GM18505 (cell line): Measurements from ENCODE around the gene C10orf105.

Experiments used
- ATAC-seq: cut with Tn5 transposase; IDR thresholded peaks from one replicate; pipeline ENCODE4 v1.9.1; 2021; ENCODE audit not compliant: unreplicated experiment
- POLR2A ChIP-seq: IDR thresholded peaks from 4 replicates; pipeline ENCODE4 v1.6.1; 2011; ENCODE audit warnings: borderline replicate concordance; ENCODE audit not compliant: insufficient read depth, insufficient read length; ENCODE audit errors: extremely low read depth

C10orf105 gene

GRCh38 chr10:71725998-71726579, 6.5 kb upstream of the C10orf105 start:
- no peak for TF ChIP-seq POLR2A
- no peak for ATAC-seq

- ATAC-seq: no peak
- no peak for TF ChIP-seq POLR2A
Observed at GRCh38 chr10:71725249-71725648, 5.7 kb upstream of the C10orf105 start.

GRCh38 chr10:71724539-71724938, 5.0 kb upstream of the C10orf105 start:
- ATAC-seq: no peak
- no peak for TF ChIP-seq POLR2A

- no peak for ATAC-seq
- TF ChIP-seq POLR2A: no peak
Observed at GRCh38 chr10:71723311-71723710, 3.7 kb upstream of the C10orf105 start.

GRCh38 chr10:71722849-71723248, 3.3 kb upstream of the C10orf105 start:
- TF ChIP-seq POLR2A: no peak
- ATAC-seq: no peak

- TF ChIP-seq POLR2A: no peak
- ATAC-seq: no peak
Observed at GRCh38 chr10:71721313-71721712, 1.7 kb upstream of the C10orf105 start.

GRCh38 chr10:71720288-71720687, 710 bp upstream of the C10orf105 start:
- no peak for ATAC-seq
- TF ChIP-seq POLR2A: no peak

GRCh38 chr10:71719042-71719441, 536 bp downstream of the C10orf105 start:
- TF ChIP-seq POLR2A: no peak
- no peak for ATAC-seq

- no peak for ATAC-seq
- no peak for TF ChIP-seq POLR2A
Observed at GRCh38 chr10:71718165-71718698, 1.3 kb downstream of the C10orf105 start.

GRCh38 chr10:71717551-71717951, 2.0 kb downstream of the C10orf105 start:
- no peak for TF ChIP-seq POLR2A
- no peak for ATAC-seq

- ATAC-seq: no peak
- TF ChIP-seq POLR2A: no peak
Observed at GRCh38 chr10:71717056-71717455, 2.5 kb downstream of the C10orf105 start.

- no peak for TF ChIP-seq POLR2A
- no peak for ATAC-seq
Observed at GRCh38 chr10:71716426-71716825, 3.2 kb downstream of the C10orf105 start.

GRCh38 chr10:71715860-71716259, 3.7 kb downstream of the C10orf105 start:
- no peak for TF ChIP-seq POLR2A
- no peak for ATAC-seq

- ATAC-seq: no peak
- no peak for TF ChIP-seq POLR2A
Observed at GRCh38 chr10:71715026-71715425, 4.6 kb downstream of the C10orf105 start.

- no peak for ATAC-seq
- no peak for TF ChIP-seq POLR2A
Observed at GRCh38 chr10:71714592-71714991, 5.0 kb downstream of the C10orf105 start.
